Measurements from ENCODE around the gene FXYD1.

FXYD1 gene

GRCh38 chr19:35116072-35116801 lies 22.4 kb upstream of the FXYD1 start:
- TF ChIP-seq GATA2 (IDR thresholded peaks at IDR 0.05; ENCODE audit: low read depth, low read length) (no peak), GATA3 (IDR thresholded peaks at IDR 0.05; ENCODE audit: low read depth, low read length) (no peak)

GRCh38 chr19:35117116-35117515 lies 21.5 kb upstream of the FXYD1 start:
- TF ChIP-seq GATA2 (IDR thresholded peaks at IDR 0.05; ENCODE audit: low read depth, low read length): no peak
- TF ChIP-seq GATA3 (IDR thresholded peaks at IDR 0.05; ENCODE audit: low read depth, low read length): no peak

DNA sequence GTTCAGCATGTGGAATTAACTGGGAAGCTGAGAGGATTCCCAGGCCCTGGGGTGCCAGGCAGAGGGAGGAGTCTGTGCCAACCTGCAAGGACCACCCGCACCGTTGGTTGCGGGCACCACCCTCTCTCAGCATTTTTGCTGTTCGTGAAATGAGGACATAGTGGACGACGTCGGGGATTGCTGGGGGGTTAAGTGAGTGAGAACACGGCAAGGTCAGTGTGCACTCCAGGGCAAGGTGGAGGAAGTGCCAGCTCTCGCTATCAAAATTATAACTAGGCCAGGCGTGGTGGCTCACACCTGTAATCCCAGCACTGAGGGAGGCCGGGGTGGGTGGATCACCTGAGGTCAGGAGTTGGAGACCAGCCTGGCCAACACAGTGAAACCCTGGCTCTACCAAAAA lies 20.8 kb upstream of the FXYD1 start:
- TF ChIP-seq GATA3 (IDR thresholded peaks at IDR 0.05; ENCODE audit: low read depth, low read length): no peak
- TF ChIP-seq GATA2 (IDR thresholded peaks at IDR 0.05; ENCODE audit: low read depth, low read length): no peak

DNA sequence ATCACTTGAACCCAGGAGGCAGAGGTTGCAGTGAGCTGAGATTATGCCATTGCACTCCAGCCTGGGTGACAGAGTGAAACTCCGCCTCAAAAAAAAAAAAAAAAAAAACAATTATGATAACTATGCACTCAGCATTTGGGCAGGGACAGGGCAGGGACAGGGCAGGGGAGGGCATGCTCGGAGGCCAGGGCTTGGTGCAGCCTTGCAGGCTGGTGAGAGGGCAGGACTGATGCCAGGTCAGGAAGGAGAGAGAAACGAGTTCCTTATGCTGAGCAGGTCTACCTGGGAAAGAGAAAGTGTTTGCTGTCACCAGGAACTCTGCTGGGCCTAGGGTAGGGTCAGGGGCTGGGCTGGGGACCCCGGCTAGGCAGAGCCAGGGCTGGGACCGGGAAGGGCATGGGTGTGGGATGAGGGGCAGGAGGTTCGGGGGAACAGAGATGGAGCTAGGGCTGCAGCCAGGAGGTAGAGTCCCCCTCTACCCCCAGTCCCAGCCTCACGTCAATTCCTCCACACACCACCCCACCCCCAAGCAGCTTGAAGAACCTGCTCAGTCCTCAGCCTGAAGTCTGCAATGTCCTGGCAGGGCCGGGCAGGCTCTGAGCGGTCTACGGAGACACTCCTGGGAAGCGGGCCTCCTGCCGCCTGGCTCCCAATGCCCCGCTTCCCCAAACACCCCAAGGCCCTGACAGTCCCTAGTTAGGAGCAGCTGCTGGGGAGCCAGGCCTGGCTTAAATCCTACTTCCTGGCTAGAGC lies 20.2 kb upstream of the FXYD1 start:
- TF ChIP-seq GATA2 (IDR thresholded peaks at IDR 0.05; ENCODE audit: low read depth, low read length): no peak
- no peak for TF ChIP-seq GATA3 (IDR thresholded peaks at IDR 0.05; ENCODE audit: low read depth, low read length)

DNA sequence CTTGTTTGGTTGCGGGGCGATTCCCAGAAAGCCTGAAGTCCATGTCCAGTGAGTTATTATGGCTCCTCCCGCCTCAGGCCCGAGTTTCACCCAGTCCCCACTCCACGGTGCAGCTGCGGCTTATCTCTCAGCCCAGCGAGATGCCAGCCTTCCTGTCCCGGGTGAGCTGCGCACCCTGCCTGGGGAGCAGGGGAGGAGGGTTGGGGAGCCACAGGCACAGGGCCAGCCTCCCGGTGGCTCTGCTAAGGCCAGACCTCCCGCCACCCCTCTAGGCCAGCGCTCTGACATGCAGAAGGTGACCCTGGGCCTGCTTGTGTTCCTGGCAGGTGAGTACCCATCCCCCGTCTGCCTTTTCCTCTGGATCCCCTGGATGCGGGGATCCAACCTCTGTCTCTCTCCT lies 19.5 kb upstream of the FXYD1 start:
- no peak for TF ChIP-seq GATA2 (IDR thresholded peaks at IDR 0.05; ENCODE audit: low read depth, low read length)
- TF ChIP-seq GATA3 (IDR thresholded peaks at IDR 0.05; ENCODE audit: low read depth, low read length): no peak

- TF ChIP-seq GATA2 (IDR thresholded peaks at IDR 0.05; ENCODE audit: low read depth, low read length) (no peak), GATA3 (IDR thresholded peaks at IDR 0.05; ENCODE audit: low read depth, low read length) (no peak)
Measured at GRCh38 chr19:35119578-35120155, 19.0 kb upstream of the FXYD1 start.

DNA sequence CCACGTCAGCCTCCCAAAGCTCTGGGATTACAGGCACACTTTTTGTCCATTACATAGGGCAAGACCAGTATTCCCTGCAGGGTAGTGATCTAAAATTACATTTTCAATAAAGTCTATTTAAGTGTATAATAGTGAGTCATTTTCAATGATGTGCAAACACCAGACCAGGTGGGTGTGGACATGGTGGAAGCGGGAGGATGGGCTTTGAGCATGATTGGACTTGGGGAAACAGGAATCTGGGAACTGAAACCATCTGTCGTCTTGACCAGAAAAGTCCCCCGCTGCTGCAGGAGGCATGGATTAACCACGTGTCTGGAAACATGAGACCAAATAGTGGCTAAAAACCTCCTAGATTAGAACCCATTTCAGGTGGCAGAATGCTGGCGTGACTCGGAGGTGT lies 18.1 kb upstream of the FXYD1 start:
- TF ChIP-seq GATA2 (IDR thresholded peaks at IDR 0.05; ENCODE audit: low read depth, low read length) (no peak), GATA3 (IDR thresholded peaks at IDR 0.05; ENCODE audit: low read depth, low read length) (no peak)

- no peak for TF ChIP-seq GATA2 (IDR thresholded peaks at IDR 0.05; ENCODE audit: low read depth, low read length)
- TF ChIP-seq GATA3 (IDR thresholded peaks at IDR 0.05; ENCODE audit: low read depth, low read length): no peak
Measured at GRCh38 chr19:35120898-35121297, 17.7 kb upstream of the FXYD1 start.

DNA sequence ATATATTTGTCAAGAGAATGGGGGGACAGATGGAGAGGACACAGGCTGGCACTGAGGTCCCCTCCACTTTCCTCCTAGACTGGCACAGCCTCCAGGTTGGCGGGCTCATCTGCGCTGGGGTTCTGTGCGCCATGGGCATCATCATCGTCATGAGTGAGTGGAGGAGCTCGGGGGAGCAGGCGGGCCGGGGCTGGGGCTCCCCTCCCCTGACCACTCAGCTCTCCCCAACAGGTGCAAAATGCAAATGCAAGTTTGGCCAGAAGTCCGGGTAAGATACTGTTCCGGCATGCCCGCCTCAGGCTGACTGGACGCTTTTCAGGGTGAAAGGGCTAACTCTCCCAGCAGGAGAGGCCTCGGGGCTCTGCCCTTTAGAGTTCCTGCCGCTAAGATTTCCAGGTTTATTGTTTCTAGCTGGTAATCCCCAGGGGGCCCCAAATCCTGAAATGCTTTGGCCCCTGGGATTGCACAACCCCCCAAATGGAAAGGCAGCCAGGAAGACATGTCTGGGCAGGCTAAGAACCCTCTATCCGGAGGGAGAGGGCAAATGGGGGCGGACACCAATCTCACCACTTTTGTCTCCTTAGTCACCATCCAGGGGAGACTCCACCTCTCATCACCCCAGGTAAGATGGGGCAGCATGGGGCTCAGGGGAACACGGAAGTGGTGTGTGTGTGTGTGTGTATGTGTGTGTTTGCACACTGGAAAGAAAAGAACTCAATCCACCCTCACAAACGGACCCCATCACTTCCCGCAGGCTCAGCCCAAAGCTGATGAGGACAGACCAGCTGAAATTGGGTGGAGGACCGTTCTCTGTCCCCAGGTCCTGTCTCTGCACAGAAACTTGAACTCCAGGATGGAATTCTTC lies 15.7 kb upstream of the FXYD1 start:
- no peak for TF ChIP-seq GATA3 (IDR thresholded peaks at IDR 0.05; ENCODE audit: low read depth, low read length)
- TF ChIP-seq GATA2 (IDR thresholded peaks at IDR 0.05; ENCODE audit: low read depth, low read length): no peak

DNA sequence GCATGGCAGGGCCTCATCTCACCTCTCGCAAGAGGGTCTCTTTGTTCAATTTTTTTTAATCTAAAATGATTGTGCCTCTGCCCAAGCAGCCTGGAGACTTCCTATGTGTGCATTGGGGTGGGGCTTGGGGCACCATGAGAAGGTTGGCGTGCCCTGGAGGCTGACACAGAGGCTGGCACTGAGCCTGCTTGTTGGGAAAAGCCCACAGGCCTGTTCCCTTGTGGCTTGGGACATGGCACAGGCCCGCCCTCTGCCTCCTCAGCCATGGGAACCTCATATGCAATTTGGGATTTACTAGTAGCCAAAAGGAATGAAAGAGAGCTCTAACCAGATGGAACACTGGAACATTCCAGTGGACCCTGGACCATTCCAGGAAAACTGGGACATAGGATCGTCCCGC lies 15.1 kb upstream of the FXYD1 start:
- TF ChIP-seq GATA3 (IDR thresholded peaks at IDR 0.05; ENCODE audit: low read depth, low read length): no peak
- TF ChIP-seq GATA2 (IDR thresholded peaks at IDR 0.05; ENCODE audit: low read depth, low read length): no peak

GRCh38 chr19:35124098-35125060 lies 14.2 kb upstream of the FXYD1 start:
- TF ChIP-seq GATA2 (IDR thresholded peaks at IDR 0.05; ENCODE audit: low read depth, low read length) (no peak), GATA3 (IDR thresholded peaks at IDR 0.05; ENCODE audit: low read depth, low read length) (no peak)

- TF ChIP-seq GATA2 (IDR thresholded peaks at IDR 0.05; ENCODE audit: low read depth, low read length) (no peak), GATA3 (IDR thresholded peaks at IDR 0.05; ENCODE audit: low read depth, low read length) (no peak)
Measured at GRCh38 chr19:35125270-35125717, 13.3 kb upstream of the FXYD1 start.
